K562 (cell line): Measurements from ENCODE around the gene STRA8. TPM values are rescaled to one million over a fixed set of nuclear protein-coding genes. Genes with fewer than 3 reads are reported as not detected.

ENCODE experiments used
- ATAC-seq: fragments of 200-7000 bp; cut with Tn5 transposase; 3 replicates; pipeline ENCODE4 v1.9.1; 2020; ENCODE audit warnings: moderate library complexity
- BruUV-seq: library from RNA; stranded (reverse); fragments of 400-500 nt; replicated peaks from 2 replicates; lab custom pipeline; 2021; lab: Mats Ljungman, UMichigan
- CTCF ChIA-PET: fragments of 300-600 bp; formaldehyde crosslinking; extraction: SDS; loops from one replicate; lab custom pipeline; 2021; ENCODE audit warnings: low intra/inter-chr PET ratio; lab: Yijun Ruan, JAX
- POLR2A ChIA-PET: fragments of 300-600, 350-650 bp; sonication (Branson Sonifier 250); formaldehyde crosslinking; extraction: SDS; loops from one replicate; lab custom pipeline; 2021; ENCODE audit warnings: antibody characterized with exemption, inconsistent platforms; lab: Yijun Ruan, JAX
- DNase-seq, 4 experiments: peaks; one replicate each; pipeline versions ENCODE4 v3.0.0 to v3.0.0-alpha.2; 2011 to 2018; ENCODE audit warnings: low spot score in 3 of 4, mixed read lengths in 3 of 4; ENCODE audit errors: extremely low read depth in 1 of 4
- FAIRE-seq: peaks from 2 replicates; lab custom pipeline; 2011; peaks lifted over from hg19 to GRCh38; lab: Jason Lieb, UNC
- H2AFZ ChIP-seq: 2 replicates; pipeline ENCODE4 v1.6.0; 2011; ENCODE audit warnings: low read depth, low read length, control low read depth, inconsistent platforms
- H3K27ac ChIP-seq: fragments of 200-600 bp; 3 replicates; pipeline ENCODE4 v1.8.0; 2011; ENCODE audit warnings: low read depth, mild to moderate bottlenecking, control low read depth, inconsistent platforms, low read length, moderate library complexity, mixed read lengths; ENCODE audit errors: extremely low read depth
- H3K27me3 ChIP-seq, 2 experiments: fragments of 300-600 bp in 1 of 2; 2 replicates in 1 of 2; 3 replicates in 1 of 2; pipeline versions ENCODE4 v1.6.0 to v1.8.0; 2011; ENCODE audit warnings: inconsistent platforms in 2 of 2, low read length in 2 of 2, mild to moderate bottlenecking in 1 of 2, mixed read lengths in 1 of 2, moderate library complexity in 1 of 2; ENCODE audit not compliant: control insufficient read depth in 2 of 2, insufficient read depth in 2 of 2
- H3K36me3 ChIP-seq: fragments of 300-600 bp; 3 replicates; pipeline ENCODE4 v1.8.0; 2011; ENCODE audit warnings: mild to moderate bottlenecking, low read length, inconsistent platforms; ENCODE audit not compliant: control insufficient read depth, insufficient read depth
- H3K4me1 ChIP-seq, 2 experiments: fragments of 200-600 bp in 1 of 2; replicated peaks in 1 of 2; 2 replicates in 1 of 2; 3 replicates in 1 of 2; pipeline versions ENCODE4 v1.5.1 to v1.8.0; 2011; ENCODE audit warnings: inconsistent platforms in 2 of 2, low read length in 2 of 2, mild to moderate bottlenecking in 1 of 2, mixed read lengths in 1 of 2, moderate library complexity in 1 of 2; ENCODE audit not compliant: control insufficient read depth in 2 of 2, insufficient read depth in 2 of 2
- H3K4me2 ChIP-seq: 2 replicates; pipeline ENCODE4 v1.6.1; 2011; ENCODE audit warnings: low read length, control low read depth, inconsistent platforms, mixed read lengths; ENCODE audit not compliant: insufficient read depth
- H3K4me3 ChIP-seq: fragments of 200-600 bp; sonication (generic), shearing (Covaris generic); 2 replicates; pipeline ENCODE4 v1.5.1; 2016; ENCODE audit warnings: control low read depth, inconsistent platforms
- H3K79me2 ChIP-seq: fragments of 200-600 bp; 3 replicates; pipeline ENCODE4 v1.8.0; 2011; ENCODE audit warnings: low read length, inconsistent platforms; ENCODE audit not compliant: control insufficient read depth, insufficient read depth
- H3K9ac ChIP-seq, 2 experiments: 2 replicates each; pipeline versions ENCODE4 v1.6.0 to v1.6.1; 2011; ENCODE audit warnings: low read depth in 2 of 2, low read length in 2 of 2, control low read depth in 1 of 2, inconsistent platforms in 1 of 2, mild to moderate bottlenecking in 1 of 2, mixed read lengths in 1 of 2; ENCODE audit not compliant: insufficient read depth in 1 of 2
- H3K9me1 ChIP-seq: one replicate; pipeline ENCODE4 v1.6.0; 2011; ENCODE audit warnings: inconsistent platforms, mild to moderate bottlenecking, low read length, moderate library complexity; ENCODE audit not compliant: control insufficient read depth, insufficient read depth
- H3K9me3 ChIP-seq: replicated peaks from 2 replicates; pipeline ENCODE4 v1.5.1; 2011; ENCODE audit warnings: low read depth, low read length, inconsistent platforms; ENCODE audit not compliant: control insufficient read depth, insufficient read depth
- H4K20me1 ChIP-seq: replicated peaks from 2 replicates; pipeline ENCODE4 v1.6.1; 2011; ENCODE audit warnings: low read length, inconsistent platforms, mixed read lengths; ENCODE audit not compliant: control insufficient read depth, insufficient read depth
- ARID4B ChIP-seq: sonication (generic); formaldehyde crosslinking; IDR thresholded peaks from 2 replicates; pipeline ENCODE4 v1.8.0; 2022; ENCODE audit warnings: mild to moderate bottlenecking, missing genetic modification reagents
- HDAC6 ChIP-seq: IDR thresholded peaks from 2 replicates; pipeline ENCODE4 v1.6.1; 2012; ENCODE audit warnings: low read depth, mild to moderate bottlenecking, control low read depth, inconsistent platforms, low read length, moderate library complexity
- NFATC3 ChIP-seq: fragments of 450-650 bp; IDR thresholded peaks from 2 replicates; pipeline ENCODE4 v1.6.1; 2017; ENCODE audit warnings: mild to moderate bottlenecking
- POLR2H ChIP-seq: IDR thresholded peaks from 2 replicates; pipeline ENCODE4 v1.6.1; 2016; ENCODE audit warnings: missing genetic modification characterization, low read depth, mild to moderate bottlenecking, control low read depth, missing compliant biosample characterization, moderate library complexity
- POU5F1 ChIP-seq: fragments of 150-350 bp; IDR thresholded peaks from 2 replicates; pipeline ENCODE4 v1.6.1; 2014; ENCODE audit warnings: borderline replicate concordance, low read length, low read depth, mild to moderate bottlenecking; ENCODE audit not compliant: partially characterized antibody
- SAP30 ChIP-seq: fragments of 200-600 bp; sonication (generic); IDR thresholded peaks from 2 replicates; pipeline ENCODE4 v1.6.1; 2012; ENCODE audit warnings: borderline replicate concordance, low read depth, mild to moderate bottlenecking, moderate library complexity, low read length, control low read depth, inconsistent platforms; ENCODE audit not compliant: insufficient read depth, poor library complexity, severe bottlenecking
- SP1 ChIP-seq: sonication (generic); formaldehyde crosslinking; IDR thresholded peaks from 2 replicates; pipeline ENCODE4 v1.8.1; 2022; ENCODE audit warnings: mild to moderate bottlenecking, missing genetic modification reagents
- THRA ChIP-seq: fragments of 450-650 bp; IDR thresholded peaks from 2 replicates; pipeline ENCODE4 v1.6.1; 2017; ENCODE audit warnings: mild to moderate bottlenecking, moderate library complexity
- THRB ChIP-seq: fragments of 450-650 bp; formaldehyde crosslinking; conservative IDR thresholded peaks from 2 replicates; pipeline ENCODE4 v1.4.0; 2022; ENCODE audit warnings: mild to moderate bottlenecking, missing genetic modification characterization
- ZNF12 ChIP-seq: sonication (generic); formaldehyde crosslinking; IDR thresholded peaks from 2 replicates; pipeline ENCODE4 v1.4.0; 2020; ENCODE audit warnings: mild to moderate bottlenecking, missing genetic modification reagents
- WGBS: fragments of 100-300 bp; shearing (Covaris generic); methylation state at CpG from one replicate; pipeline ENCODE4 v1.1.6; 2016; ENCODE audit warnings: low coverage, mixed read lengths; ENCODE audit not compliant: insufficient coverage; ENCODE audit errors: missing lambda C conversion rate; 5-methylcytosine and 5-hydroxymethylcytosine counted together
- in situ Hi-C: fragments of 300-500 bp; cut with MboI; formaldehyde crosslinking; loops from 4 replicates; pipeline ENCODE4 v1.15.0; 2018; ENCODE audit warnings: inconsistent platforms, mixed read lengths
- intact Hi-C: fragments of 100-400 bp; cut with micrococcal nuclease; formaldehyde crosslinking; loops from 2 replicates; pipeline ENCODE4 v1.14.2; 2022
- polyA plus RNA-seq, 8 experiments: library from polyadenylated mRNA; depleted of rRNA in 4 of 8; stranded (reverse) in 5 of 8; unstranded in 3 of 8; fragments of >200 nt; fragmentation: Nextera tagmentation in 2 of 8; fragmentation: Illumina TruSeq in 1 of 8; extraction: Ambion mirVana in 2 of 8; extraction: Trizol in 1 of 8; gene quantifications; 2 replicates each; pipeline versions ENCODE4 v1.2.1 to v1.2.3, GENCODE V29; 2011 to 2014; ENCODE audit warnings: inconsistent platforms in 1 of 8, missing spikeins in 1 of 8
- total RNA-seq, 7 experiments: library from RNA; depleted of rRNA in 6 of 7; stranded (reverse); fragments of >200 nt in 6 of 7; fragmentation: Illumina TruSeq in 2 of 7; extraction: Trizol in 2 of 7; gene quantifications; 2 replicates each; pipeline versions ENCODE4 v1.2.1 to v1.2.3, GENCODE V29; 2011 to 2021; ENCODE audit warnings: low replicate concordance in 1 of 7

The STRA8 gene
- total and polyA plus RNA-seq, 9 of the 15 experiments (the other 6 are each of a cell fraction or from before 2014, with no cell fraction given): not detected

DNA sequence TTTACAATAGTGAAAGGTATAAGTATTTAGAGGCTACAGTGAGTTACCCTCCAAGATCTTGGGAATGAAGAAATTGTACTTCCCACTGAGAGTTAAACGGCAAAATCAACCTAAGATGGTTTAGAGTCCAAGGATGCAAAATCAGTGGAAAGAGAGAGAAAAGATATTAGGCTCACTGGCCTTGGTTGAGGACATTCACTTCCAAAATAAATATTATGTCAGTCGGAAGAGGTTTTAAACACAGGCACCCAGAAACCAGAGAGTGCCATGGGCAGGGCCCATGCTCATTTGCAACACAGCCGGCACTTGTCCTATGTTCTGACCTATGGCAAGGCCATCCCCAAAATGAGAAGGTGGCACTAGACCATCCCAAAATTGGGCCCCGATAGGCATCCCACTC, 18.5 kb upstream of the STRA8 start:
- intact Hi-C loops (no loop called here), in situ Hi-C loops (no loop called here)
- TF ChIP-seq POLR2H (tag) (no peak), ZNF12 (no peak), THRA (no peak), THRB (CRISPR knock-in tag) (no peak), ARID4B (CRISPR knock-in tag) (no peak), POU5F1 (no peak), HDAC6 (no peak), SP1 (CRISPR knock-in tag) (no peak), NFATC3 (no peak), SAP30 (no peak)
- Histone ChIP-seq H3K4me1 (peaks cover 9 to 10% of the 10 kb centered on the region in 2 experiments; a peak in 4 of 5 replicates), H3K36me3 (no peaks in the 10 kb centered on the region), H3K27ac (no peak overlapping the region), H3K9me3 (no peaks in the 10 kb centered on the region), H3K4me2 (no peak overlapping the region), H2AFZ (no peak overlapping the region), H3K27me3 (peaks cover 8 to 9% of the 10 kb centered on the region in 2 experiments; a peak in 3 of 5 replicates), H3K4me3 (no peak overlapping the region), H3K9ac (no peak overlapping the region), H3K9me1 (no peaks in the 10 kb centered on the region), H3K79me2 (no peaks in the 10 kb centered on the region), H4K20me1 (no peaks in the 10 kb centered on the region)
- no peak for ATAC-seq
- no peak for FAIRE-seq
- no peak for DNase-seq
- ChIA-PET POLR2A (no interaction called here), CTCF (no interaction called here)
- 26% methylated on average over 4 of the region's 4 CpGs for WGBS
- no TSS peak for BruUV-seq
